ENCODE data around the gene MAD1L1.

The MAD1L1 gene

GRCh38 chr7:2041496-2042367 lies 191.0 kb downstream of the MAD1L1 start:
- Histone ChIP-seq H3K4me3 (ENCODE audit: insufficient read depth in 1 of 2, low read depth in 1 of 2, low read length in 2 of 2) (no peak overlapping the region), H2BK5ac (ENCODE audit: low read depth, low read length, poor library complexity, severe bottlenecking) (no peak overlapping the region), H3K14ac (ENCODE audit: low read length in 2 of 2) (peak overlapping the region in 1 of 2 experiments; percentile 39), H3K23ac (ENCODE audit: low read length in 2 of 2) (no peak overlapping the region), H3K4me1 (ENCODE audit: control insufficient read depth, insufficient read depth, low read depth, low read length) (no peaks in the 10 kb centered on the region), H2AFZ (ENCODE audit: low read depth, low read length) (no peak overlapping the region), H3K9me3 (ENCODE audit: control insufficient read depth, low read length) (no peaks in the 10 kb centered on the region), H3K9ac (ENCODE audit: low read length) (no peak overlapping the region), H2BK15ac (ENCODE audit: low read depth, poor library complexity, severe bottlenecking) (no peak overlapping the region), H3K36me3 (ENCODE audit: control insufficient read depth in 1 of 2, insufficient read depth in 2 of 2, low read depth in 1 of 2, low read length in 2 of 2) (peaks cover 7 to 30% of the 10 kb centered on the region in 2 experiments), H3K27me3 (ENCODE audit: control insufficient read depth in 1 of 2, insufficient read depth in 1 of 2, low read length in 2 of 2) (no peaks in the 10 kb centered on the region), H3K79me1 (replicated peaks; ENCODE audit: low read length, poor library complexity, severe bottlenecking) (peaks cover 15% of the 10 kb centered on the region), H2AK5ac (ENCODE audit: low read length, severe bottlenecking) (no peak overlapping the region), H3K27ac (ENCODE audit: low read length, poor library complexity, severe bottlenecking) (no peak overlapping the region), H4K8ac (ENCODE audit: low read length) (no peak overlapping the region), H3K4me2 (ENCODE audit: low read length, poor library complexity, severe bottlenecking) (no peak overlapping the region), H3K4ac (ENCODE audit: low read depth in 1 of 2, low read length in 2 of 2) (no peak overlapping the region), H2BK12ac (ENCODE audit: low read length in 2 of 2) (no peak overlapping the region), H4K91ac (ENCODE audit: low read length) (peak overlapping the region; percentile 11), H3K18ac (ENCODE audit: low read depth in 1 of 2, low read length in 2 of 2) (no peak overlapping the region), H2BK120ac (ENCODE audit: low read depth, low read length) (no peak overlapping the region)
- no peak for DNase-seq
- 92% methylated on average over 26 of the region's 26 CpGs for WGBS

GRCh38 chr7:2040893-2041270 lies 191.9 kb downstream of the MAD1L1 start:
- H3K27me3 ChIP-seq (ENCODE audit: control insufficient read depth in 1 of 2, insufficient read depth in 1 of 2, low read length in 2 of 2) = no peaks in the 10 kb centered on the region
- no peak overlapping the region for H2BK15ac ChIP-seq (ENCODE audit: low read depth, poor library complexity, severe bottlenecking)
- no peak overlapping the region for H2BK5ac ChIP-seq (ENCODE audit: low read depth, low read length, poor library complexity, severe bottlenecking)
- H3K4me3 ChIP-seq (ENCODE audit: insufficient read depth in 1 of 2, low read depth in 1 of 2, low read length in 2 of 2) = no peak overlapping the region
- H3K4me1 ChIP-seq (ENCODE audit: control insufficient read depth, insufficient read depth, low read depth, low read length) = no peaks in the 10 kb centered on the region
- no peak overlapping the region for H2AFZ ChIP-seq (ENCODE audit: low read depth, low read length)
- no peak overlapping the region for H3K14ac ChIP-seq (ENCODE audit: low read length in 2 of 2)
- no peak overlapping the region for H3K4ac ChIP-seq (ENCODE audit: low read depth in 1 of 2, low read length in 2 of 2)
- no peak overlapping the region for H3K4me2 ChIP-seq (ENCODE audit: low read length, poor library complexity, severe bottlenecking)
- DNase-seq = no peak
- no peak overlapping the region for H4K91ac ChIP-seq (ENCODE audit: low read length)
- no peak overlapping the region for H2BK120ac ChIP-seq (ENCODE audit: low read depth, low read length)
- H2AK5ac ChIP-seq (ENCODE audit: low read length, severe bottlenecking) = no peak overlapping the region
- H4K8ac ChIP-seq (ENCODE audit: low read length) = no peak overlapping the region
- no peak overlapping the region for H3K9ac ChIP-seq (ENCODE audit: low read length)
- no peak overlapping the region for H3K23ac ChIP-seq (ENCODE audit: low read length in 2 of 2)
- H3K9me3 ChIP-seq (ENCODE audit: control insufficient read depth, low read length) = no peaks in the 10 kb centered on the region
- peaks cover 7 to 30% of the 10 kb centered on the region in 2 experiments for H3K36me3 ChIP-seq (ENCODE audit: control insufficient read depth in 1 of 2, insufficient read depth in 2 of 2, low read depth in 1 of 2, low read length in 2 of 2)
- peaks cover 13% of the 10 kb centered on the region for H3K79me1 ChIP-seq (replicated peaks; ENCODE audit: low read length, poor library complexity, severe bottlenecking)
- no peak overlapping the region for H3K27ac ChIP-seq (ENCODE audit: low read length, poor library complexity, severe bottlenecking)
- H3K18ac ChIP-seq (ENCODE audit: low read depth in 1 of 2, low read length in 2 of 2) = no peak overlapping the region
- 76% methylated on average over 6 of the region's 6 CpGs for WGBS
- H2BK12ac ChIP-seq (ENCODE audit: low read length in 2 of 2) = no peak overlapping the region

- Histone ChIP-seq H3K36me3 (ENCODE audit: control insufficient read depth in 1 of 2, insufficient read depth in 2 of 2, low read depth in 1 of 2, low read length in 2 of 2) (peaks cover 7 to 30% of the 10 kb centered on the region in 2 experiments), H3K27me3 (ENCODE audit: control insufficient read depth in 1 of 2, insufficient read depth in 1 of 2, low read length in 2 of 2) (no peaks in the 10 kb centered on the region), H2BK12ac (ENCODE audit: low read length in 2 of 2) (no peak overlapping the region), H2AFZ (ENCODE audit: low read depth, low read length) (no peak overlapping the region), H3K18ac (ENCODE audit: low read depth in 1 of 2, low read length in 2 of 2) (no peak overlapping the region), H3K4me2 (ENCODE audit: low read length, poor library complexity, severe bottlenecking) (no peak overlapping the region), H4K91ac (ENCODE audit: low read length) (no peak overlapping the region), H2BK5ac (ENCODE audit: low read depth, low read length, poor library complexity, severe bottlenecking) (no peak overlapping the region), H3K4ac (ENCODE audit: low read depth in 1 of 2, low read length in 2 of 2) (no peak overlapping the region), H3K27ac (ENCODE audit: low read length, poor library complexity, severe bottlenecking) (no peak overlapping the region), H3K9ac (ENCODE audit: low read length) (no peak overlapping the region), H3K4me3 (ENCODE audit: insufficient read depth in 1 of 2, low read depth in 1 of 2, low read length in 2 of 2) (no peak overlapping the region), H2AK5ac (ENCODE audit: low read length, severe bottlenecking) (no peak overlapping the region), H4K8ac (ENCODE audit: low read length) (no peak overlapping the region), H3K4me1 (ENCODE audit: control insufficient read depth, insufficient read depth, low read depth, low read length) (no peaks in the 10 kb centered on the region), H3K14ac (ENCODE audit: low read length in 2 of 2) (no peak overlapping the region), H2BK15ac (ENCODE audit: low read depth, poor library complexity, severe bottlenecking) (no peak overlapping the region), H3K23ac (ENCODE audit: low read length in 2 of 2) (no peak overlapping the region), H3K9me3 (ENCODE audit: control insufficient read depth, low read length) (no peaks in the 10 kb centered on the region), H2BK120ac (ENCODE audit: low read depth, low read length) (no peak overlapping the region), H3K79me1 (replicated peaks; ENCODE audit: low read length, poor library complexity, severe bottlenecking) (peaks cover 11% of the 10 kb centered on the region)
- 97% methylated on average over 22 of the region's 22 CpGs for WGBS
- DNase-seq = no peak
Measured at GRCh38 chr7:2040201-2040892, 192.4 kb downstream of the MAD1L1 start.

Measured in mesenchymal stem cell (in vitro differentiated cells and primary cell).